Testis (tissue), 2 donors: ENCODE data around the gene SACM1L.

Experiments
- POLR2A ChIP-seq: fragments of 450-650 bp; IDR thresholded peaks from one replicate; pipeline ENCODE4 v1.6.1; 2017; ENCODE audit warnings: antibody characterized with exemption, mild to moderate bottlenecking, moderate library complexity
- TF ChIP-seq, protein P1 (sequence below), 3 experiments: fragments of 450-650 bp in 2 of 3; fragments of 200-600 bp in 1 of 3; sonication (generic) in 1 of 3; IDR thresholded peaks; one replicate each; pipeline ENCODE4 v1.5.1; 2016 to 2019; ENCODE audit warnings: antibody characterized with exemption in 3 of 3, mild to moderate bottlenecking in 2 of 3, moderate library complexity in 1 of 3

DNA sequence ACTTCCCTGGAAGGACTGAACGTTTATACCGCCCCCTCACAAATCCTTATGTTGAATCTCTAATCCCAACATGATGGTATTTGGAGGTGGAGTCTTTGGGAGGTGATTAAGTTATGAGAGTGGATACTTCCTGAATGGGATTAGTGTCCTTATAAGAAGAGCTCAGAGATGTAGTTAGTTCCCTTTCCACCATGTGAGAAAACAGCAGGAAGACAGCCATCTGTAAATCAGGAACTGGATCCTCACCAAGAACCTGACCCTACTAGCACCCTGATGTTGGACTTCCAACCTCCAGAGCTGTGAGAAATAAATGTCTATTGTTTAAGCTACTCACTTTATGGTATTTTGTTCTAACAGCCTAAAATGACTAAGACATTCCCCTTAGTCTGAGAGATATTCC, 33.3 kb upstream of the SACM1L start:
- TF ChIP-seq, protein P1, sequence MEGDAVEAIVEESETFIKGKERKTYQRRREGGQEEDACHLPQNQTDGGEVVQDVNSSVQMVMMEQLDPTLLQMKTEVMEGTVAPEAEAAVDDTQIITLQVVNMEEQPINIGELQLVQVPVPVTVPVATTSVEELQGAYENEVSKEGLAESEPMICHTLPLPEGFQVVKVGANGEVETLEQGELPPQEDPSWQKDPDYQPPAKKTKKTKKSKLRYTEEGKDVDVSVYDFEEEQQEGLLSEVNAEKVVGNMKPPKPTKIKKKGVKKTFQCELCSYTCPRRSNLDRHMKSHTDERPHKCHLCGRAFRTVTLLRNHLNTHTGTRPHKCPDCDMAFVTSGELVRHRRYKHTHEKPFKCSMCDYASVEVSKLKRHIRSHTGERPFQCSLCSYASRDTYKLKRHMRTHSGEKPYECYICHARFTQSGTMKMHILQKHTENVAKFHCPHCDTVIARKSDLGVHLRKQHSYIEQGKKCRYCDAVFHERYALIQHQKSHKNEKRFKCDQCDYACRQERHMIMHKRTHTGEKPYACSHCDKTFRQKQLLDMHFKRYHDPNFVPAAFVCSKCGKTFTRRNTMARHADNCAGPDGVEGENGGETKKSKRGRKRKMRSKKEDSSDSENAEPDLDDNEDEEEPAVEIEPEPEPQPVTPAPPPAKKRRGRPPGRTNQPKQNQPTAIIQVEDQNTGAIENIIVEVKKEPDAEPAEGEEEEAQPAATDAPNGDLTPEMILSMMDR (IDR thresholded peaks at IDR 0.05): no peak
- no peak for TF ChIP-seq POLR2A
